Nucleus accumbens (tissue), 56 donors: Measurements from ENCODE around the gene ADI1.
A peak's percentile ranks its signal among the peaks of the same experiment; 100 is the strongest.
"Not testable (repeated sequence)": the region's sequence is repeated elsewhere in the genome, so short reads cannot be mapped to it uniquely, and the experiment has no call there.

Experiments used
- DNase-seq, 56 donors: peaks; one replicate each; lab custom pipeline; 2025; lab: John Stamatoyannopoulos, UW

ADI1 gene

GRCh38 chr2:3496708-3497080, 22.6 kb downstream of the ADI1 start:
- not testable (repeated sequence) for DNase-seq

- DNase-seq: no peak
These were observed 24.2 kb downstream of the ADI1 start for GRCh38 chr2:3494984-3495666.

- no peak for DNase-seq
These were observed 25.7 kb downstream of the ADI1 start for GRCh38 chr2:3493615-3494007.

GRCh38 chr2:3492951-3493614, 26.2 kb downstream of the ADI1 start:
- DNase-seq: no peak

GRCh38 chr2:3492475-3492787, 26.9 kb downstream of the ADI1 start:
- DNase-seq: not testable (repeated sequence)

- DNase-seq: no peak
These were observed 27.4 kb downstream of the ADI1 start for GRCh38 chr2:3491716-3492474.

- no peak for DNase-seq
These were observed 28.0 kb downstream of the ADI1 start for GRCh38 chr2:3491306-3491705.

- no peak for DNase-seq
These were observed 28.9 kb downstream of the ADI1 start for GRCh38 chr2:3490191-3491170.

- DNase-seq: no peak
These were observed 29.6 kb downstream of the ADI1 start for GRCh38 chr2:3489764-3490115.

- DNase-seq: no peak
These were observed 30.2 kb downstream of the ADI1 start for GRCh38 chr2:3488855-3489763.

GRCh38 chr2:3488061-3488531, 31.2 kb downstream of the ADI1 start:
- no peak for DNase-seq

- DNase-seq: peak in 4 of 56 donors; percentile 12 to 34 (median 28)
These were observed 31.9 kb downstream of the ADI1 start for GRCh38 chr2:3487432-3487831.

GRCh38 chr2:3487028-3487425, 32.3 kb downstream of the ADI1 start:
- DNase-seq: no peak

- no peak for DNase-seq
These were observed 33.0 kb downstream of the ADI1 start for GRCh38 chr2:3486047-3487027.

- DNase-seq: no peak
These were observed 34.2 kb downstream of the ADI1 start for GRCh38 chr2:3485166-3485565.

GRCh38 chr2:3483986-3484960, 35.1 kb downstream of the ADI1 start:
- DNase-seq: no peak
